GM12873 (cell line): Measurements from ENCODE around the gene TMEM270.

Experiments
- TF ChIP-seq, protein P1 (sequence below): IDR thresholded peaks from 2 replicates; pipeline ENCODE4 v1.5.1; 2012; ENCODE audit warnings: low read depth, mild to moderate bottlenecking, moderate library complexity, low read length, control low read depth; ENCODE audit not compliant: insufficient read depth; ENCODE audit errors: missing control alignments

Gene TMEM270

DNA sequence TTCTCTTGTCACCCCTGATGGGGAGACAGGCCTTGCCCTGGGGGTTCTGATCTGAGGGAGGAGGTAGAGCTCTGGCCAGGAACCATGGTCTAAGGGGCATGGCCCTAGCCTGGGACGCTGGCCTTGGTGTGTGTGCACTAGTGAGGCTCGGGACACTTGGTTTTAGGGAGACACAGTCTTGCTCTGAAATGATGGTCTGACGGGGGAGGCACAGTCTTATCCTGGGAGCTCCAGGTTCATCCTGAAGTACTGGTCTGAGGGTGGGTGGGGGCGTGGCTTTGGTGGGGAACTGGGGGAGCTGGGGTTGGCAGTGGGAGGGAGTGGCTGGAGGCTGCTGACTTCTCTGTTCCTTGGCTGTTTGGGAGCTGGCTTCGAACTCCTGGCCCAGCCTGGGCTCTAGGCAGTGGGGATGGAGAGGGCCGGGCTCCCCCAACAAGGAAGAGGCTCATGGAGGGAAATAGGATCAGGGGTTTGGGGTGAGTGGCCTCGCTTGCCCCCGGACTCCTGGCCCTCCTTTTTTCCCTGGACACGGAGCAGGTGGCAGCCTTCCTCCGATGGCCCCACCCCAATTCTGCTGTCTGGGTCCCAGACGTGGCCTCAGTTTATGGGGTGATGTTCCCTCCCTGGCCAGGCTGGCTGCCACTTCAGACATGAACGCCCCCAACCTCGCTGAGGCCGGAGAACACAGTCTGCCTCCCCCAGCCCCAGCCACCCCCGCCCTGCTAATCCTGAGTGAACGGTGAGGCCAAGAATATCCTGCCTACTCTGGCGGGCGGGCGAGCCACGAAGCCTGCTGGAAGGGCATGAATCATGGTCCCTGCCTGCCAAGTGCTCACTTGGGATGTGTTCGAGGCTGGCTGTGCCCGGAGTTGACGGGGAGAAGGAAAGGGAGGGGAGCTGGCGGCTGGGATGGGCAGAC lies 43.5 kb downstream of the TMEM270 start:
- TF ChIP-seq, protein P1, sequence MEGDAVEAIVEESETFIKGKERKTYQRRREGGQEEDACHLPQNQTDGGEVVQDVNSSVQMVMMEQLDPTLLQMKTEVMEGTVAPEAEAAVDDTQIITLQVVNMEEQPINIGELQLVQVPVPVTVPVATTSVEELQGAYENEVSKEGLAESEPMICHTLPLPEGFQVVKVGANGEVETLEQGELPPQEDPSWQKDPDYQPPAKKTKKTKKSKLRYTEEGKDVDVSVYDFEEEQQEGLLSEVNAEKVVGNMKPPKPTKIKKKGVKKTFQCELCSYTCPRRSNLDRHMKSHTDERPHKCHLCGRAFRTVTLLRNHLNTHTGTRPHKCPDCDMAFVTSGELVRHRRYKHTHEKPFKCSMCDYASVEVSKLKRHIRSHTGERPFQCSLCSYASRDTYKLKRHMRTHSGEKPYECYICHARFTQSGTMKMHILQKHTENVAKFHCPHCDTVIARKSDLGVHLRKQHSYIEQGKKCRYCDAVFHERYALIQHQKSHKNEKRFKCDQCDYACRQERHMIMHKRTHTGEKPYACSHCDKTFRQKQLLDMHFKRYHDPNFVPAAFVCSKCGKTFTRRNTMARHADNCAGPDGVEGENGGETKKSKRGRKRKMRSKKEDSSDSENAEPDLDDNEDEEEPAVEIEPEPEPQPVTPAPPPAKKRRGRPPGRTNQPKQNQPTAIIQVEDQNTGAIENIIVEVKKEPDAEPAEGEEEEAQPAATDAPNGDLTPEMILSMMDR, result no peak

DNA sequence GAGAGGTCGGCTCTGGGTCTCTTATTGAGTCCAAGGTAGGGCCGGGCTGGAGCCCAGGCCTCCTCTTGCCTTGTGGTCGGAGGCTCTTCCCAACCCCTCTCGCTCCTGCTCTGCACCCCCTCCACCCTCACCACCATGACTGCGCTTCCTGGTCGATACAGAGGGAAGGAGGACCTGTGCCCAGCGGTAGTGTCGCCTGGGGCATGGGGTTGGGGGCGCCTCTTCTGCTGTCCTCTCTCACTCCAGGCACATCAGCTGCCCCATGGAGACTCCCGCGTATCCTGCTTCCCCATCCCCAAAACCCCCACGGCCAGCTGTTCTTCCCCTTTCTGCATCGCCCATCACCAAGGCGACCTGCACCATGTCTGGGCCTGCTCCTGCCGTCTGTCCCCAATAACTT lies 44.4 kb downstream of the TMEM270 start:
- TF ChIP-seq, protein P1, result no peak

DNA sequence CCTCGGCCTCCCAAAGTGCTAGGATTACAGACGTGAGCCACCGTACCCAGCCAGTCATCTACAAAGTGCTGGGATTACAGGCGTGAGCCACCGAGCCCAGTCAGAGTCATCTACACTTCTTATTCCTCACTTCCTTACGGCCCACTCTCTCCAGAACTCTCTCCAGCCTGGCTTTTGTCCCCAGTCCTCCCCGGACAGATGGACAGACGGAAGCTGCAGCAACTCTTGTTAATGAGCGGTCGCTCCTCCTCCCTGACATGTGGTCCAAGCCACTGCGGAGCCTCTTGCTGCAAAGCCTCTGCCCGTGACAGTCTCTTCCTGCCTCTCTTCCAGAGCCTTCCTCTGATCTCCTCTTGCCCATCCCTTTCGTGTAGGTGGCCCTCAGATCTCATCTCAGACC lies 45.9 kb downstream of the TMEM270 start:
- TF ChIP-seq, protein P1, result no peak

DNA sequence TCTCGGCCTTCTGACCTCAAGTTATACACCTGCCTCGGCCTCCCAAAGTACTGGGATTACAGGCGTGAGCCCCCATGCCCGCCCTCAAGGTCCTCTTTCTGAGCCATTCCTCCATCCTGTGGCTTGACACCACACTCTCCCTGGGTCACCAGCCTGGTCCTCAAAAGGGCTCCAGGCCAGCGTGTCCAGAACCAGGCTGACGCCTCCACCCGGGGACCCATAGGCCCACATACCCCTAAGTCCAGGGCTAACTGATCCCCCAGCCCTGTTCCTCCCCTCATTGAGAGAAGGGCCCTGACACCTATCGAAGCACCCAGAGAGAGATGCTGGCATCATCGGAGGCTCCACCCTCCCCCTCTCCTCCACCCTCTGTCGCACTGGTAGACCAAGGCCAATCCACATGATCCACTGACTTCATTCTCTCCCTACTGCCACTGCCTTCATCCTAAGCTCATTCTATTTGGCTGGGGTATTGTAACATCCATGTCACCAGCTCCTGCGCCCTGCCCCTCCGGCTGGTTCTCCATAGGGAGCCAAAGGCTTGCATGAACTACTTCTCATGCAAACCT lies 46.7 kb downstream of the TMEM270 start:
- TF ChIP-seq, protein P1, result no peak

DNA sequence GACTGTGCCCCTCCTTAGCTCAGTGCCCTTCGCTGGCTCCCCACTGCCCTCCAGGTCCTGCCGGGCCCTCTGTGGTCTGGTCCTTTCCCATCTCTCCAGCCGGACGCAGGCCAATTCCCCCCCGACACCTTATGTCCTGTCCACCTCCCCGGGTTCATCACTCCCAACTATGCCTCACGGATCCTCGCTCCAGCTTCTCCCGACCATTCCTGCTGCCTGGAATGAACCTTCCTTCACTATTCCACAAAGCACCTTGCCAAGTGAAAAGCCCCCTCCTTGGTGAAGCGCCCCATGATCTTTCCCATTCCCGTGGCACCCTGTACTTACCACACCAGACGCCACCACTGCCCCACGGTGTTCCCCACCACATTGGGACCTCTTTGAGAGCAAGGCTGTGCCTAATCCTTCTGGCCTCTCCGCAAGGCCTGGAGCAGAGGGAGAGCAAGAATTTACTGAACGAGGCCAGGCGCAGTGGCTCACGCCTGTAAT lies 47.2 kb downstream of the TMEM270 start:
- TF ChIP-seq, protein P1, result no peak

DNA sequence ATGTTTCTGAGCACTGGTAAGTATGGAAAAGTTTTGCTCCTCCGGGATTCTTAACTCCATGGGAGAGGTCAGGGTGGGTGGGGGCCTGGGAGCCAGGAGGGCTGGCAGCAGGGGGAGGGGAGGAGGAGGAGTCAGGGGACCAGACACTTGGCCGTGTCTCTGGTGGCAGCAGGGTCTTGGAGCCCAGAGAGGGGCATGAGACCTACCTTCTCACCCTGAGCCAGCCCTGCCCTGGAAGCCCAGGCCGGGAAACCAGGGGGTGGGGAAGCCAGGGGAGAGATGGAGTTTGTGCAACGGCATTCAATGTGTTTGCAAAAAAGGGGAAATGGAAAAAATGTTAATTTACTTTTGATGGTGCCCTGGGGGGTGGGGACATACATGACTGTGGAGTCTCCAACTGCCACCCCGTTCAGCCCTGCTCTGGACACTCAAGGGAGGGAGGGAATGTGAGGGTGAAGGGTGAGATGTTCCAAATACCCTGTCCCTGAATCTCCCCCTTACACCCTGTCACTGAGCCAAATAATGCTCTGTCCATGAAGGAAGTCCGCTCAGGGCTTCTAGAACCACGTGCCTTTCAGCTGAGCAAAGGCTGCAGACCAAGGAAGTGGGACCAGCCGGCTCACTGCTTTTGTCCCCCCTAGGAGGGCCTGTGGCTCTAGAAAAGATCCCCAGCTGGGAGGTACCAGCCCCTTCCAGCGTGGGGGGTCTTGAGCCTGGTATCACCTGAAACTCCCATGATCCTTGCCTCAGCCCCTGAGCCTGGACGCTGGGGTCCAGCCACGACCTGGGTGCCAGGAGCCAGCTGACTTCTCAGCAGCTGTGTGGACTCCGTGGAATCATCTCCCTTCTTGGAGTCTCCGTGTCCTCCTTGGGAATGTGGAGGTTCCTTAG lies 48.3 kb downstream of the TMEM270 start:
- TF ChIP-seq, protein P1, result no peak

DNA sequence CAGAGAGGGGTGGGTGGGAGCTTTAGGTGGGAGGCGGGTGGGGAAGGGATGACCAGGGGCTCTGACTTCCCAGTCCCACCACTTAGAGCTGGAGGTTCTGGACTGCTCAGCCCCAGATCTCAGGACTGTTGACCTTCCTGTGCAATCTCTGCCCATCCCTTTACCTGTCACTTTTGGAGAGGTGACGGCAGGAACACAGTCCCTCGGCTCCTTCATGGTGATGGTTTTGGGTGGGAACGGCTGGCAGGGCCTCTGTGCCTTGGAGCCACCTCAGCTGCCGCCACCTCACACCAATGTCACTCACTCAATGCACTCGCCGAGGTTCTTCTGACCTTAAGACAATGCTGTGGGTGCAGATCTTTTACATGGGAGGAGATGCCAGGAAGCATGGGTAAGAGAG lies 49.0 kb downstream of the TMEM270 start:
- TF ChIP-seq, protein P1, result no peak
